Hepatocyte (in vitro differentiated cells): ENCODE results near the gene INTS6.

Experiments
- EZH2 ChIP-seq: fragments of 200-600 bp; sonication (generic); IDR thresholded peaks from 2 replicates; pipeline ENCODE4 v1.6.1; 2016; ENCODE audit warnings: antibody characterized with exemption, mild to moderate bottlenecking, borderline replicate concordance
- TF ChIP-seq, protein P1 (sequence below): fragments of 200-600 bp; sonication (generic); IDR thresholded peaks from 2 replicates; pipeline ENCODE4 v1.5.1; 2016; ENCODE audit warnings: antibody characterized with exemption, mild to moderate bottlenecking; ENCODE audit not compliant: poor library complexity

DNA sequence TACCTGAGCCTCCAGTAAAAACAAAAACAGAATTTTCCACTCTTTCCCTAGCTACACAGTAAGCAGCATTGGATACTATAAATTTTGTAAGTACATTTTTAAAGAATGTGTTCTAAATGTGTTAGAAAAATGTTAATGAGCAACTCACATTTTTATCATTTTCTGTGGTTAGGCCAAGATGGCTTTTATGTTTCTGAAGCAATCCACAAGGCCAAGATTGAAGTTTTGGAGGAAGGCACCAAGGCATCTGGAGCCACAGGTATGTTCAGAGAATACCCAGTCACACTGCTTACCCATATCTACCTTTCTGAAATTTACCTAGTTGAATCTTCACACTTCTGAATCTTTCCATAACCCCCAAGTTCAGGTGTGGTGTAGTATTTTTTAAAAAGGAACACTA, 91.7 kb downstream of the INTS6 start:
- no peak for TF ChIP-seq EZH2
- TF ChIP-seq, protein P1, sequence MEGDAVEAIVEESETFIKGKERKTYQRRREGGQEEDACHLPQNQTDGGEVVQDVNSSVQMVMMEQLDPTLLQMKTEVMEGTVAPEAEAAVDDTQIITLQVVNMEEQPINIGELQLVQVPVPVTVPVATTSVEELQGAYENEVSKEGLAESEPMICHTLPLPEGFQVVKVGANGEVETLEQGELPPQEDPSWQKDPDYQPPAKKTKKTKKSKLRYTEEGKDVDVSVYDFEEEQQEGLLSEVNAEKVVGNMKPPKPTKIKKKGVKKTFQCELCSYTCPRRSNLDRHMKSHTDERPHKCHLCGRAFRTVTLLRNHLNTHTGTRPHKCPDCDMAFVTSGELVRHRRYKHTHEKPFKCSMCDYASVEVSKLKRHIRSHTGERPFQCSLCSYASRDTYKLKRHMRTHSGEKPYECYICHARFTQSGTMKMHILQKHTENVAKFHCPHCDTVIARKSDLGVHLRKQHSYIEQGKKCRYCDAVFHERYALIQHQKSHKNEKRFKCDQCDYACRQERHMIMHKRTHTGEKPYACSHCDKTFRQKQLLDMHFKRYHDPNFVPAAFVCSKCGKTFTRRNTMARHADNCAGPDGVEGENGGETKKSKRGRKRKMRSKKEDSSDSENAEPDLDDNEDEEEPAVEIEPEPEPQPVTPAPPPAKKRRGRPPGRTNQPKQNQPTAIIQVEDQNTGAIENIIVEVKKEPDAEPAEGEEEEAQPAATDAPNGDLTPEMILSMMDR: no peak
